T-helper 1 cell (primary cell): ENCODE measurements around the gene KMT2C.
"Not testable (repeated sequence)": the region's sequence is repeated elsewhere in the genome, so short reads cannot be mapped to it uniquely, and the experiment has no call there.

ENCODE experiments used
- DNase-seq, 5 donors: peaks; one replicate each; pipeline ENCODE4 v3.0.0-alpha.2; 2012 to 2020

KMT2C gene

DNA sequence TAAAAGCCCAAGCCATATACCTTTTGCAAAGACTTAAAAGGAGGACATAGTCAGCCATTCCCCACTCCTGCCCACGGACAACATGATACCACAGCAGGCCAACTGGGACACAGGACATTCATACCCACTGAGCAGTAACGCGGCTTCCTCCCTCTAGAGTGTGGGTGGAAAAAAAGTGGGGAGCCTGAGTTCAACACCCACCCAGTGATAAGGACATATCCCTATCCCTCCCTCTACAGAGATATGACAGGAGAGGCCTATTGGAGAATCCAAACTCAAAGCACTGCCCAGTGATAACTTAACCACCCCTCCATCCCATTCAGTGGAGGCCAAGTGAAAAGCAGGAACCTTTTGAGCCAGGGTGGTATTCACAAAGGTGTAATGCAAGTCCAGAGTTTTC lies 148.8 kb downstream of the KMT2C start:
- DNase-seq, result not testable (repeated sequence)

- DNase-seq, result not testable (repeated sequence)
Measured at GRCh38 chr7:152286219-152286618, 149.6 kb downstream of the KMT2C start.

DNA sequence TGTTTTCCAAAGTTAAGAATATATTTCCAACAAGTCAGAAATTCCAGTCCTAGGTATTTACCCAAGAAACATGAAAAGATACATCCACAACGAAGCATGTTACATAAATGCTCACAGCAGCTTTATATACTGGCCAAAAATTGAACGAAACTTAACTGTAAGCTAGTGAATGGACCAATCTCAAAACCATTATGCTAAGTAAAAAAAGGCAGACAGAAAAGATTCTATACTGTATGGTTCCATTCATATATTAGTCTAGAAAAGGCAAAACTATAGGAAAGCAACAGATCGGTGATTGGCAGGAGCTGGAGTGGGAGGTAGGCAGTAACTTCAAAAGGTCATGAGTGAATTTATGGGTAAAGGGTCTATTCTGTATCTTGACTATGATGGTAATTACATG lies 150.8 kb downstream of the KMT2C start:
- not testable (repeated sequence) for DNase-seq

DNA sequence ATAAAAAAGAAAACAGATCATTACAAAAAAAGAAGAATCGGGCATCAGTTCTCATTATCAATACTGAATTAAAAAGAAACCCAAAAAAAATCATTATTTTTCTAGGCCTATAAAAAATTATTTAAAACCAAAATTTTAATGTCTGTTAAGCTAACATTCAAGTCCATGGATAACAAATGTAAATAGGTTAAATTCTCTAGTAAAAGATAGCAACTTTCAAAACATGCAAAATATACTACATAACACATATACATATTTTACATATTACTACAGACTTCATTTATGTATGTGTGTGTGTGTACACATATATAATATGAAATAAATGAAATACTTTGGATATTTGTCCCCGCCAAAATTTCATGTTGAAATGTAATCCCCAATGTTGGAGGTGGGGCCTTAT lies 158.1 kb downstream of the KMT2C start:
- DNase-seq, result not testable (repeated sequence)

- not testable (repeated sequence) for DNase-seq
Measured at GRCh38 chr7:152270427-152270826, 165.4 kb downstream of the KMT2C start.

DNA sequence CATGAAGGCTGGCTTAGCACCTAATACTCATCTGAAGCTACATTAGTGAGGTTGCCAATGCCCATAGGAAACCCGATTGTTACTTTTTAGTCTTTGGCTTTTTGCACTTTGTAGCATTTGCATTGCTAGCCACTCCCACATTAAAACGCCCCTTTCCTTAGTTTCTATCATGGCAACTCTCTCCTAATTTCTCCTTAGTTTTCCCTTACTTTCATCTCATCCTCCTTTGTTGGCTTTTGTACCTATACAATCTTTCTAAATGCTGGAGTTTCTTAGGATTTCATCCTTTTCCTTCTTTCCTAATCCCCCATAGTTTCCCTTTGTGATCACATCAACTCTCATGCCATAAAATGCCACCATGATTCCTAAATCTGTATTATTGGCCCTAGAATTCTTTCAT lies 168.9 kb downstream of the KMT2C start:
- DNase-seq, result not testable (repeated sequence)

DNA sequence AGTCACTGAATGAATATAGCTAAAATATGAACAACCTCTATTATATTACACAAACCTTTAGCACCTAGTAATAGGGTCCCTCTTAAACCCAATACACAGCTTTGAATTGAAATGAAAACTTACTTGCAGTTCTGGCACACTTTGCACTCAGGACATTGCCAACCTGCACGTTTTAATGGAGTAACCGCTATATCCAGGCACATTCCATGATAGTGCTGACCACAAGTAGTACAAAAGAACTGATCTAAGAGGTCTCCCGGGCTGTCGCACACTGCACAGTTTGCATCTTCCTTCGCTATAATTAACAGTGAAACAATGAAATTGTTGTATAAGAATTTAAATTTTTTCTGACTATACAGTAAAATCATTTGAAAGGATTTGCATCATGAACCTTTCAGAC lies 170.9 kb downstream of the KMT2C start:
- not testable (repeated sequence) for DNase-seq

DNA sequence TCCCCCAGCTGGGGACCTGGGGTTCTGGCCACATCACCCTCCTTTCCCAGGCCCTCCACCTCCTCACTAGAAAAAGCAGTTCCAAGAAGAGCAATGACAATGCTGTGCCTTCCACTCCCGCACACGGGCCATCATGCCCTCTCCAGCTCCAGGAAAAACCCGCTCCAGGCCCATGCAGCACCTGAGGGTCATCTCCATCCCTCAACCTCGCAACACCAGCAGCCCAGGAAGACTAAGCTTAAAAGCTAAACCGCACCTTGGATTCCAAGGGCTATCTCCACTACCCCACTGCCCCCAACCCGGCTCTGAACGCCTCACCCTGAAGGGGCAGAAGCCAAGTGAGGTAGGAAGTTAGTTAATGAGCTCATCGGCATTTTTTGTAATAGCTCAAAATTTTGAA lies 173.7 kb downstream of the KMT2C start:
- not testable (repeated sequence) for DNase-seq

DNA sequence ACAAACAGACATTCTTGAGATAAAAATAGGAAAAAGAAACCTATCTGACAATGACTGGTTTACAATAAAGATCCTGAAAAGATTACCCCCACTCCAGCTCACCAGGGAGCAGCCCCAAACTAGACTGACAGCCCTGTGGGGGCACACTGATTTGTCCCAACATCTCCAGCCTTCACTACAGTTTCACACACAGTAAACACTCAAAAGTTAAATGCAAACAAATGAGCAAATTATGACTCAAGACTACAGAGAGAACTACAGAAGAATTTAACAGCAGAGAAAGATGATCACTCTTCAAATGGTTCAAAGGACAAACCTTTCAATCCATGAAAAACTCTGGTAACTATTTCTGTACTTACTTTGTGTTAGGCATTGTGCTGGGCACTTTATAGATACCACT lies 176.2 kb downstream of the KMT2C start:
- not testable (repeated sequence) for DNase-seq

DNA sequence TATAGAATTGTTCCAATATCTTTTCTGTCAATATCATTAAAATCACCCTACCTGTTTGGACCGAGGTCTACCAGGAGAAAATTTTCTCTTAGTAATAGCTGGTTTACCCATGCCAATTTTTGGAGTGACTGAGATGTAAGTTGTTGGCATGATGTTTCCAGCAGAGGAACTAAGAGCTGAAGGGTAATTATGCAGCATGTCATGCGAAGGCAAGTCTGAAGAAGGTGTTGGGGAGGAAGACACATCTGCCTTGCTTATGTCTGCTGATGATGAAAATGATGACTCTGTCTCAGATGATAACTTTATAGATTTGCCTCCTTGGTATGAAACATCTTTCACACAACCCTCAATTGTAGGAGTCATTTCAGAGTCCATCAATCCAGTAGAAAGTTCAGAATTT lies 188.0 kb downstream of the KMT2C start:
- DNase-seq, result not testable (repeated sequence)

- not testable (repeated sequence) for DNase-seq
Measured at GRCh38 chr7:152245417-152245816, 190.4 kb downstream of the KMT2C start.

- not testable (repeated sequence) for DNase-seq
Measured at GRCh38 chr7:152243464-152243863, 192.3 kb downstream of the KMT2C start.

DNA sequence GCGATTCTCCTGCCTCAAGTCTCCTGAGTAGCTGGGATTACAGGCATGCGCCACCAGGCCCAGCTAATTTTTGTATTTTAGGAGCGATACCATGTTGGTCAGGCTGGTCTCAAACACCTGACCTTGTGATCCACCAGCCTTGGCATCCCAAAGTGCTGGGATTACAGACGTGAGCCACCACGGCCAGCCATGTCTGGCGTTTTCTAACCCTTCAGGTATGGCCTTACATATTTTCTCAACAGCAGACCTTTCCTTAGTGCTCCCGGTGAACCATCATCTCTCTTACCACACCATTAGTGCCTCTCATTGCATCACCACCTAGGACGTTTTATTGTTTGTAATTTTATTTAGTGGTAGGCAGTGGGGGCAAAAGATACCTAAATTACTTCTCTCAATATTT lies 194.5 kb downstream of the KMT2C start:
- not testable (repeated sequence) for DNase-seq

GRCh38 chr7:152236306-152236705 lies 199.5 kb downstream of the KMT2C start:
- not testable (repeated sequence) for DNase-seq

GRCh38 chr7:152234421-152234820 lies 201.4 kb downstream of the KMT2C start:
- DNase-seq, result not testable (repeated sequence)

DNA sequence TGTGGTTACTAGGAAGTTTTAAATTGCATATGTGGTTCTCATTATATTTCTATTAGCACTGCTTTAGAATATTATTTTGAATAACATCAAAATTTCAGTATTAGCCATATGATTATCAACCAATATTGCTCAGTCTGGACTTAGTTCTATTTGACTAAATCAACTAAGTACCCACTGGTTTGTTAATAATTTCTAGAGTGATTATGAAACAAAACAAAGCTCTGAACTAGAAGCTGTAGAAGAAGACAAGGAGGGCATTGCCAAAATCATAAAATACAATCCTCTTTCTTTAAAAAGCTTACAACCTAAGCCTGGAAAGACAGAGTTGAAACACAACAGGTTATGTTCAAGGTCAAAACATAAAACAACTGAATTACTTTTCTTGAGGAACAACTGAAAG lies 204.7 kb downstream of the KMT2C start:
- DNase-seq, result no peak

- not testable (repeated sequence) for DNase-seq
Measured at GRCh38 chr7:152219556-152219955, 216.2 kb downstream of the KMT2C start.

DNA sequence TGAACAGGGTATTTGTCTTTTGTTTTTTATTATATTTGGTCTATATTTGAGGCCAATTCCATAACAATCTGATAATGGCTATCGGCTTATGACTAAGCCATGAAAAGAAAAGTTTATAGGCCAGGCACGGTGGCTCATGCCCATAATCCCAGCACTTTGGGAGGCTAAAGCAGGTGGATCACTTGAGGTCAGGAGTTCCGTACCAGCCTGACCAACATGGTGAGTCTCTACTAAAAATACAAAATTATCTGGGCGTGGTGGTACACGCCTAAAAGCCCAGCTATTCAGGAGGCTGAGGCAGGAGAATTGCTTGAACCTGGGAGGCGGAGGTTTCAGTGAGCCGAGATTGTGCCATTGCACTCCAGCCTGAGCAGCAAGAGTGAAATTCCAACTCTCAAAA lies 227.0 kb downstream of the KMT2C start:
- not testable (repeated sequence) for DNase-seq

GRCh38 chr7:152204417-152204816 lies 231.4 kb downstream of the KMT2C start:
- DNase-seq, result not testable (repeated sequence)

GRCh38 chr7:152203095-152203494 lies 232.7 kb downstream of the KMT2C start:
- no peak for DNase-seq

DNA sequence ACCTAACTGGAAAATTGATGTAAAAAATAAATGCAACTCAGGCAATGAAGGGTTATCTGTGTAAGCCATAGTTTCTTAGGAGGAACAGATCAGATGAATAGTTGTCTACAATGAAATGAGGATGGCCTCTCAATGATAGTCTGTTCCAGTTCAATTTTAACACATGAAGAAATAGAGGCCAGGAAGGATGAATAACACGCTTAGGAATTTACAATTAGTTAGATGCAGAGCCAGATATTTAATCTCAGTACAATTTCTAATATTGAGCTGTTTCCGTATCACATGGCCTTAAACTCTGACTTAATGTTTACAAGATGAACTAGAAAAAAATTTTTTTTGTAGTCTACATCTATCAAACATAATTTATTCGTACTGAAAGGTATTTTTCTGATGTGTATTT lies 233.7 kb downstream of the KMT2C start:
- no peak for DNase-seq

GRCh38 chr7:152200395-152200794 lies 235.4 kb downstream of the KMT2C start:
- DNase-seq, result no peak

GRCh38 chr7:152196391-152196790 lies 239.4 kb downstream of the KMT2C start:
- no peak for DNase-seq

- DNase-seq, result no peak
Measured at GRCh38 chr7:152193880-152194279, 241.9 kb downstream of the KMT2C start.

- no peak for DNase-seq
Measured at GRCh38 chr7:152189061-152189460, 246.7 kb downstream of the KMT2C start.

GRCh38 chr7:152185558-152185957 lies 250.2 kb downstream of the KMT2C start:
- no peak for DNase-seq
